GM12864 (cell line): ENCODE results near the gene CRELD1.
"Not testable (repeated sequence)": the region's sequence is repeated elsewhere in the genome, so short reads cannot be mapped to it uniquely, and the experiment has no call there.

Experiments used
- DNase-seq: peaks from one replicate; pipeline ENCODE4 v3.0.0-alpha.2; 2011; ENCODE audit warnings: low read depth
- H3K4me3 ChIP-seq: 2 replicates; pipeline ENCODE4 v1.5.1; 2011; ENCODE audit warnings: mild to moderate bottlenecking, low read depth, low read length, control low read depth
- CTCF ChIP-seq: IDR thresholded peaks from 2 replicates; pipeline ENCODE4 v1.5.1; 2011; ENCODE audit warnings: low read depth, mild to moderate bottlenecking, moderate library complexity, low read length, control low read depth, inconsistent platforms; ENCODE audit errors: missing control alignments

CRELD1 gene

DNA sequence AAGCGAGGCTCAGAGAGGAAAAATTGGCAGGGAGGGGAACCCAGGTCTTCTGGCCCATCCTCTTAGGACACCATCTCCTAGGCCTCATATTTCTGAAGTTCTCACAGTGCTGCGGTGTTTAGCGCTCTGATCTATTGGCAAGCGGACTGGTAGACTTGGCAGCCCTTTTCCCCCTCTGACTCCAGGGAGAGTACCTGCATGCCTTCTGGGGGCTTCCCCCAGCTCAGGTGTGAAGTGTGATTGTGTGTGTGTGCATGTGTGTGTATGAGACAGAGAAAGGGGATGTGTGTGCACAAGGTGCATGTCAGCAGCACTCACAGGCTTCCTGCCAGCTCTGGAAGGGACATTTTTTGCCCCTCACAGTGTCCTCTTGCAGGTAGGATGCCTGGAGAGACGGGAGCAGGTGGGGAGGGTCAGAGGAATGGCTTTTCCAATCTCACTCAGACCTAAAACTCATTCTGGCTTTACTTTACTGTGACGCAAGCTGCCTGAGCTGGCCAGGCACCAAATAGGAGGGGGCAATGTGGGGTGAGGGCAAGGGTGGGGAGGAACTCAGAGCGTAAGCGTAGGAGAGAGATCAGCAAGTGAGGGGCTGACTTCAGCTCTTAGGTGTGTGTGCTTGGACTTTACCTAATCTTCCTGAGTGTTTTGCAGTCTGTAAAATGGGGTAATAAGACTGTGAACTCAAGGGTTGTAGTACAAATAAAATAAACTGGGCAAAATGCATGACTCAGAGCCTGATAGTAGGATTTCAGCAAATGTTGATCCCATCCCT, 35.0 kb upstream of the CRELD1 start:
- TF ChIP-seq CTCF = no peak
- DNase-seq = no peak
- no peak overlapping the region for H3K4me3 ChIP-seq

GRCh38 chr3:9899289-9899791, 34.3 kb upstream of the CRELD1 start:
- no peak for DNase-seq
- H3K4me3 ChIP-seq = no peak overlapping the region
- TF ChIP-seq CTCF = no peak

DNA sequence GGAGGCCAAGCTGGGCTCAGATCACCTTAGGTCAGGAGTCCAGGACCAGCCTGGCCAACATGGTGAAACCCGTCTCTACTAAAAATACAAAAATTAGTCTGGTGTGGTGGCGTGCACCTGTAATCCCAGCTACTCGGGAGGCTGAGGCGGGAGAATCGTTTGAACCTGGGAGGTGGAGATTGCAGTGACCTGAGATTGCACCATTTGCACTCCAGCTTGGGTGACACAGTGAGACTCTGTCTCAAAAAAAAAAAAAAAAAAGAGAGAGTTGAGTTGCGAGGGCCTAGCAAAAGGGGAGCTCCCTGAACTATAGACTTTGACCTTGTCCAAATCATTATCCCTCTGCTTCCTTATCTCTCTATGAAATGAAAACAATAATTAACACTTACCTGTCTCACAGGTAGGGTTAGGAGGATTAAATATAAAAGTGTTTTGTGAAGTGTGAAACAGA, 32.6 kb upstream of the CRELD1 start:
- DNase-seq, H3K4me3 ChIP-seq: not testable (repeated sequence)

GRCh38 chr3:9901967-9902366, 31.7 kb upstream of the CRELD1 start:
- H3K4me3 ChIP-seq = no peak overlapping the region
- no peak for DNase-seq
- TF ChIP-seq CTCF = no peak

- H3K4me3 ChIP-seq = no peak within 1 kb of the TSS
- no peak for TF ChIP-seq CTCF
- DNase-seq = no peak
Observed at GRCh38 chr3:9902372-9903237, 31.0 kb upstream of the CRELD1 start, which contains the start of gene IL17RE. IL17RE (plus strand) TSS chr3:9902848; CDS start chr3:9902933, 85 bp downstream.

- DNase-seq = no peak
- TF ChIP-seq CTCF = no peak
- no peak overlapping the region for H3K4me3 ChIP-seq
Observed at GRCh38 chr3:9903238-9903624, 30.4 kb upstream of the CRELD1 start.

DNA sequence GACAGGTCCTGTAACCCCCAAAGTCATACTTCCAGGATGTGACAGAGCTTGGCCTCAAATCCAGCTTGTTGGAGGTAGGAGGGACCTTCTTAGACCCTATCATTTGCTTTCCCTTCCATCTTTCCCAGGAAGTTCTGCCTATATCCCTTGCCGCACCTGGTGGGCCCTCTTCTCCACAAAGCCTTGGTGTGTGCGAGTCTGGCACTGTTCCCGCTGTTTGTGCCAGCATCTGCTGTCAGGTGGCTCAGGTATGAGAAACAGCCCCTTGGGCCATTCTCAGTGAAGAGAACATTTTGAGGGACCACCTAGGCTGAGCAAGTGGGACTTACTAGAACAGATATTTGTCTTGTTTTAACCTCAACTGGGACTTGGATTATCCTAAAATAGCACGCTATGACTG, 29.7 kb upstream of the CRELD1 start:
- no peak for TF ChIP-seq CTCF

More for the DNA sequence above, 29.7 kb upstream of the CRELD1 start:
- no peak overlapping the region for H3K4me3 ChIP-seq
- DNase-seq = no peak
